Activated CD4-positive, alpha-beta memory T cell treated with anti-CD3 and anti-CD28 coated beads, Interleukin-2, amount 10 ng/mL, durations not matched to agents 7 days and 5 days (primary cell): Measurements from ENCODE around the gene COPS8. TPM values are rescaled to one million over a fixed set of nuclear protein-coding genes. Genes with fewer than 3 reads are reported as not detected.

Experiments used
- CTCF ChIA-PET: fragments of 350-600 bp; sonication (Branson Sonifier 250); formaldehyde crosslinking; loops from one replicate; lab custom pipeline; 2021; ENCODE audit warnings: antibody characterized with exemption, inconsistent platforms; lab: Charles Lee
- POLR2A ChIA-PET: fragments of 350-600 bp; sonication (Branson Sonifier 250); formaldehyde crosslinking; loops from one replicate; lab custom pipeline; 2021; ENCODE audit warnings: antibody characterized with exemption; lab: Charles Lee
- DNase-seq: peaks from one replicate; pipeline ENCODE4 v3.0.0-alpha.2; 2020
- H3K27ac Mint-ChIP-seq: one replicate; pipeline ENCODE4 v1.8.0; 2021; ENCODE audit warnings: mild to moderate bottlenecking, mixed read lengths
- H3K27me3 Mint-ChIP-seq: one replicate; pipeline ENCODE4 v1.8.0; 2021; ENCODE audit warnings: mixed read lengths
- H3K36me3 Mint-ChIP-seq: one replicate; pipeline ENCODE4 v1.8.0; 2021; ENCODE audit warnings: low read depth, mixed read lengths
- H3K4me1 Mint-ChIP-seq: one replicate; pipeline ENCODE4 v1.8.0; 2021; ENCODE audit warnings: mixed read lengths
- H3K4me3 Mint-ChIP-seq: one replicate; pipeline ENCODE4 v1.8.0; 2021; ENCODE audit warnings: mild to moderate bottlenecking, mixed read lengths
- H3K9me3 Mint-ChIP-seq: one replicate; pipeline ENCODE4 v1.8.0; 2021; ENCODE audit warnings: mixed read lengths
- total RNA-seq, 2 experiments: library from RNA; stranded (reverse); gene quantifications; one replicate each; pipeline ENCODE4 v1.2.3, GENCODE V29; 2021

COPS8 gene
- total RNA-seq, 2 experiments from 2014 or later: 42.6 to 44.0 TPM

- H3K27me3 Mint-ChIP-seq: peaks cover 2% of the 10 kb centered on the region
- no peak overlapping the region for H3K27ac Mint-ChIP-seq
- no peak overlapping the region for H3K4me3 Mint-ChIP-seq
- CTCF ChIA-PET: interaction anchor here (1.2 kb wide), 1 partner anchor 10 kb away, joined by 4 read pairs; no protein-coding TSS in a partner anchor
- no peaks in the 10 kb centered on the region for H3K9me3 Mint-ChIP-seq
- POLR2A ChIA-PET: no interaction called here
- no peak for DNase-seq
- no peaks in the 10 kb centered on the region for H3K36me3 Mint-ChIP-seq
- no peaks in the 10 kb centered on the region for H3K4me1 Mint-ChIP-seq
Observed at GRCh38 chr2:237131749-237132533, 46.3 kb downstream of the COPS8 start.

- Mint-ChIP-seq H3K9me3 (no peaks in the 10 kb centered on the region), H3K4me3 (no peak overlapping the region), H3K36me3 (no peaks in the 10 kb centered on the region), H3K27ac (no peak overlapping the region), H3K4me1 (no peaks in the 10 kb centered on the region), H3K27me3 (peaks cover 2% of the 10 kb centered on the region)
- DNase-seq: no peak
- ChIA-PET POLR2A (no interaction called here), CTCF (interaction anchor here (0.7 to 1.2 kb wide), 2 partner anchors 10 to 48 kb away, joined by 4 read pairs; partner anchors contain the start of gene COPS8)
Observed at GRCh38 chr2:237132799-237133198, 47.1 kb downstream of the COPS8 start.

GRCh38 chr2:237134321-237135230, 48.9 kb downstream of the COPS8 start:
- peaks cover 2% of the 10 kb centered on the region for H3K27me3 Mint-ChIP-seq
- H3K4me3 Mint-ChIP-seq: no peak overlapping the region
- H3K27ac Mint-ChIP-seq: no peak overlapping the region
- POLR2A ChIA-PET: no interaction called here
- H3K9me3 Mint-ChIP-seq: peaks cover 3% of the 10 kb centered on the region
- H3K36me3 Mint-ChIP-seq: no peaks in the 10 kb centered on the region
- CTCF ChIA-PET: interaction anchor here (0.5 to 0.7 kb wide), 2 partner anchors 341 to 533 kb away, joined by 3 read pairs; no protein-coding TSS in a partner anchor
- no peaks in the 10 kb centered on the region for H3K4me1 Mint-ChIP-seq
- DNase-seq: no peak

GRCh38 chr2:237136824-237137223, 51.1 kb downstream of the COPS8 start:
- H3K4me1 Mint-ChIP-seq: no peaks in the 10 kb centered on the region
- no peak overlapping the region for H3K4me3 Mint-ChIP-seq
- H3K9me3 Mint-ChIP-seq: peaks cover 3% of the 10 kb centered on the region
- DNase-seq: no peak
- CTCF ChIA-PET: no interaction called here
- no peak overlapping the region for H3K27ac Mint-ChIP-seq
- H3K36me3 Mint-ChIP-seq: no peaks in the 10 kb centered on the region
- POLR2A ChIA-PET: no interaction called here
- H3K27me3 Mint-ChIP-seq: peaks cover 2% of the 10 kb centered on the region

- H3K27me3 Mint-ChIP-seq: peaks cover 2% of the 10 kb centered on the region
- CTCF ChIA-PET: no interaction called here
- H3K27ac Mint-ChIP-seq: no peak overlapping the region
- POLR2A ChIA-PET: no interaction called here
- H3K9me3 Mint-ChIP-seq: peaks cover 3% of the 10 kb centered on the region
- H3K36me3 Mint-ChIP-seq: no peaks in the 10 kb centered on the region
- no peaks in the 10 kb centered on the region for H3K4me1 Mint-ChIP-seq
- no peak overlapping the region for H3K4me3 Mint-ChIP-seq
- no peak for DNase-seq
Observed at GRCh38 chr2:237137626-237138323, 52.1 kb downstream of the COPS8 start.

- no peaks in the 10 kb centered on the region for H3K36me3 Mint-ChIP-seq
- no peak overlapping the region for H3K4me3 Mint-ChIP-seq
- H3K9me3 Mint-ChIP-seq: peaks cover 3% of the 10 kb centered on the region
- no peak for DNase-seq
- no peaks in the 10 kb centered on the region for H3K27me3 Mint-ChIP-seq
- no peak overlapping the region for H3K27ac Mint-ChIP-seq
- no peaks in the 10 kb centered on the region for H3K4me1 Mint-ChIP-seq
- ChIA-PET POLR2A (no interaction called here), CTCF (no interaction called here)
Observed at GRCh38 chr2:237139123-237139675, 53.5 kb downstream of the COPS8 start.

GRCh38 chr2:237140689-237141285, 55.1 kb downstream of the COPS8 start:
- Mint-ChIP-seq H3K4me1 (no peaks in the 10 kb centered on the region), H3K36me3 (no peaks in the 10 kb centered on the region), H3K9me3 (peaks cover 3% of the 10 kb centered on the region), H3K27ac (no peak overlapping the region), H3K27me3 (no peaks in the 10 kb centered on the region), H3K4me3 (no peak overlapping the region)
- CTCF ChIA-PET: interaction anchor here (2.2 kb wide), 1 partner anchor 13 kb away, joined by 5 read pairs; no protein-coding TSS in a partner anchor
- DNase-seq: no peak
- POLR2A ChIA-PET: no interaction called here

GRCh38 chr2:237141571-237142051, 55.9 kb downstream of the COPS8 start:
- no peak overlapping the region for H3K27ac Mint-ChIP-seq
- no peak overlapping the region for H3K4me3 Mint-ChIP-seq
- H3K4me1 Mint-ChIP-seq: no peaks in the 10 kb centered on the region
- ChIA-PET POLR2A (no interaction called here), CTCF (interaction anchor here (2.2 kb wide), 1 partner anchor 12 kb away, joined by 5 read pairs; no protein-coding TSS in a partner anchor)
- H3K27me3 Mint-ChIP-seq: no peaks in the 10 kb centered on the region
- no peaks in the 10 kb centered on the region for H3K36me3 Mint-ChIP-seq
- DNase-seq: no peak
- peaks cover 3% of the 10 kb centered on the region for H3K9me3 Mint-ChIP-seq

GRCh38 chr2:237143118-237143517, 57.4 kb downstream of the COPS8 start:
- POLR2A ChIA-PET: no interaction called here
- Mint-ChIP-seq H3K4me3 (no peak overlapping the region), H3K27me3 (no peaks in the 10 kb centered on the region), H3K27ac (no peak overlapping the region), H3K36me3 (no peaks in the 10 kb centered on the region), H3K4me1 (no peaks in the 10 kb centered on the region), H3K9me3 (peaks cover 9% of the 10 kb centered on the region)
- no peak for DNase-seq
- CTCF ChIA-PET: interaction anchor here (2.2 kb wide), 1 partner anchor 11 kb away, joined by 5 read pairs; no protein-coding TSS in a partner anchor

- DNase-seq: no peak
- Mint-ChIP-seq H3K27me3 (no peaks in the 10 kb centered on the region), H3K9me3 (peaks cover 13% of the 10 kb centered on the region), H3K36me3 (no peaks in the 10 kb centered on the region), H3K27ac (no peak overlapping the region), H3K4me1 (no peaks in the 10 kb centered on the region), H3K4me3 (no peak overlapping the region)
- ChIA-PET POLR2A (no interaction called here), CTCF (no interaction called here)
Observed at GRCh38 chr2:237143676-237144440, 58.2 kb downstream of the COPS8 start.

- no peaks in the 10 kb centered on the region for H3K36me3 Mint-ChIP-seq
- ChIA-PET CTCF (no interaction called here), POLR2A (no interaction called here)
- H3K4me3 Mint-ChIP-seq: no peak overlapping the region
- no peak for DNase-seq
- peaks cover 10% of the 10 kb centered on the region for H3K9me3 Mint-ChIP-seq
- H3K27ac Mint-ChIP-seq: no peak overlapping the region
- no peaks in the 10 kb centered on the region for H3K27me3 Mint-ChIP-seq
- H3K4me1 Mint-ChIP-seq: peaks cover 4% of the 10 kb centered on the region
Observed at GRCh38 chr2:237144516-237144915, 58.8 kb downstream of the COPS8 start.
